GM12874 (cell line): Measurements from ENCODE around the gene MAEA.

ENCODE experiments used
- CTCF ChIP-seq: IDR thresholded peaks from 2 replicates; pipeline ENCODE4 v1.5.1; 2011; ENCODE audit warnings: low read depth, mild to moderate bottlenecking, control low read depth, low read length, moderate library complexity; ENCODE audit not compliant: insufficient read depth

Gene MAEA

GRCh38 chr4:1344696-1345095 lies 55.0 kb downstream of the MAEA start:
- no peak for TF ChIP-seq CTCF

- TF ChIP-seq CTCF, result no peak
Measured at GRCh38 chr4:1345903-1346780, 56.5 kb downstream of the MAEA start.

- no peak for TF ChIP-seq CTCF
Measured at GRCh38 chr4:1346781-1347409, 57.2 kb downstream of the MAEA start, which contains the start of gene UVSSA. TSS of gene UVSSA (plus strand) at chr4:1347208. CDS start at chr4:1348092, 884 bp downstream.

GRCh38 chr4:1347410-1347864 lies 57.7 kb downstream of the MAEA start:
- no peak for TF ChIP-seq CTCF

- no peak for TF ChIP-seq CTCF
Measured at GRCh38 chr4:1348014-1348513, 58.4 kb downstream of the MAEA start.

- TF ChIP-seq CTCF, result no peak
Measured at GRCh38 chr4:1348746-1349145, 59.1 kb downstream of the MAEA start.
